ENCODE results near the gene PPFIA4. TPM values are rescaled to one million over a fixed set of nuclear protein-coding genes. Genes with fewer than 3 reads are reported as not detected.

Gene PPFIA4
- 15.8 TPM for total RNA-seq

DNA sequence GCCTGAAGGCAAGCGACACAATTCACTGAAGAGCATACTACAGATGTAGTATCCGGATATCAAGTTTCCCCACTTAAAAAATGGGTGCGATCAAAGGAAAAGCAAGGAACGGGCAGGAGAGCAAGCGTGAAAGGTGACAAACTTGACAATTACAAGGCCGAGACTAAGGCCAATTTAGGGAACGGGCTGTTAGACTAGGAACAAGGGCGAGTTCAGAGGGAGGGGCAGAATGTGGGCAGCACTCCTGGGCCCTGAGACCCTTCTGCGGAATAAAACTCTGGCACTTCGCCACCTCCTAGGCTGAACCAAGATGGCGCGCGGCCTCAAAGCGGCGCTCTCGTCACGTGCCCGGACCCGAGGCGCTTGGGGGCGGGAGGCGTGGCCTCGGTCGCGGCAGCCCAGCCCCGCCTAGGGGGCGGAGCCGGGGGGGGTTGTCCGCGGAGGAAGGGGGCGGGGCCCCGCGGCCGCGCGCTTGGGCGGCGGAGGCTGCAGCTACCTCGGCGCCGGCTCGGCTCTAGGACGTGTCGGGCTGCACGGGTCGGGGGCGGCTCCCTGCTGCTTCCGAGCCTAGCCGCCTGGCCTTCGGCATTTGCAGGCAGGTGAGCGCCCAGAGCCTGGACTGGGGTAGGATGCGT is at the start of gene PPFIA4:
Gene PPFIA4 (plus strand): TSS at position 461 of the 635 bp plus-strand sequence. CDS start 12,518 bp downstream, outside the sequence.

DNA sequence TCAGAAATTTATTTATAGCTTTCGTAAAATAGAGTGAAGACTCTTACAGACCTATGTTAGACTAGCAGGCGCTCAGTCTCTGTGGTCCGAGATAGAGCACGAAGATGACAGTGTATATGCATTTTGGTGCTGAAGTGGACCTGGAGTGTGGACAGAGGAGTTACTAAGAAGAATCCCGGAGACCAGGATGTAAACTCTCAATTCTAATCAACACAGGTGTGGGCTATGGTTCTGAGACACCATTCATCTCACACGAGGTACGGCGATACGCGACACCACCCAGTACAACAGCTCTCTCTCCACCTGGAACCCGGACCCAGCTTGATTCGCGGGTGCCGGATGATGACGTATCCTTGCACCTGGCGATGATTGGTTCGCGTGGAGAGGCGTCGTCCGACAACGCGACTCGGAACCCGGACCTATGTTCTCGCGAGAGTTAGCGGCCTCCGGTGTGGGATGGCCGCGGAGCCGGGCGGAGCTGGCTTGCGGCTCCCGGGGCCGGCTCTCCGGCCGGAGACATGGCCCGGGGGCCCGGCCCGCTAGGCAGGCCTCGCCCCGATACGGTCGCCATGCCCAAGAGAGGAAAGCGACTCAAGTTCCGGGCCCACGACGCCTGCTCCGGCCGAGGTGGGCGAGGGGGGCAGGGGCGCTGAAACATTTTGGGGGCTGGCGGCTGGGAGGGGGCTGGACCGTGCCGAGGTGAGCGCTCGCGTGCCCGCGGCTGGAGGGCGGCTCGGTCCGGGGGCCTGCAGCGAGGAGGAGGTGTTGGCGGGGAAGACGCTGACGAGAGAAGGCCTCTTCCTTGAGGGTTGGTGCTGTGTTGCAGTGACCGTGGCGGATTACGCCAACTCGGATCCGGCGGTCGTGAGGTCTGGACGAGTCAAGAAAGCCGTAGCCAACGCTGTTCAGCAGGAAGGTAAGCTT is 19.1 kb upstream of the PPFIA4 start, which contains the start of gene TMEM183A:
Gene TMEM183A (plus strand): TSS at position 427 of the 924 bp plus-strand sequence. CDS start 92 bp downstream, at position 519.

DNA sequence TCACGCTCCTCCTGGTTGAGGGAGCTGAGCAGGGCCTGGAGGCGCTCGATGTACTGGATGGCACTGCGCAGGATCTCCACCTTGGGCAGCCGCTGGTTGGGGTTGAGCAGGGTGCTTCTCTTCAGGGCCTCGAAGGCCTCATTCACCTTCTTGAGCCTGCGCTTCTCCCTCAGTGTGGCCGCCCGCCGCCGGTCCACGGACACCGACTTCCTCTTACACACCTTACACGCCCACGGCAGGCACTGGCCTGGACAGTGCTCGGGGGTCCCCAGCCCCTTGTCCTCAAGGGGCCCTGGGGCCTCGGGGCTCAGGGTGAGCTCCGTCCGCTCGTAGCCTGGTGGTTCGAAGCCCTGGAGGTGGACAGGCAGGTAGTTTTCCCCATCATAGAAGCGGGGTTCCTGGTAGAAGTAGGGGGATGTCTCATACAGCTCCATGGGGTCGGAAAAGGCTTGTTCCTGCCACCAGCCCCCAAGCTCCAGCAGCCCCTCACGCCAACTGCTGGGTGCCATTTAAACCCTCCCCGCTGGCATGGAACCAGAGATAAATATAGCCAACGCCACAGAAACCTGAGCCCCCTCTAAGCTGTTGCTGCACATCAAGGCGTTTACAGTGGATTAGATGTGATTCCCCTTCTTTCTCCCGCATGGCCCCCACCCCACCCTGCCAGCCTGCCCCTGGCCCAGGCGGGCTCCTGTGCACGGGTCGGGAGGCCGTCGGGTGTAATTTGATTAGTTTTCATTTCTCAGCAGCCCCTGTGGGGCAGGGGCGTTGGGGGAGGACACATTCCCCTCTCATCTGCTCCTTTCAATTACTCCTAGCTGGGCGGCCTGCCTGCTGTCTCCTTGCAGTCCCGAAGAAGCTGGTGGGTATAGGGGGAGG is 59.5 kb downstream of the PPFIA4 start, which contains the start of gene MYOG:
Gene MYOG (minus strand): TSS at position 485 of the 879 bp plus-strand sequence. CDS start 51 bp downstream, at position 434.

DNA sequence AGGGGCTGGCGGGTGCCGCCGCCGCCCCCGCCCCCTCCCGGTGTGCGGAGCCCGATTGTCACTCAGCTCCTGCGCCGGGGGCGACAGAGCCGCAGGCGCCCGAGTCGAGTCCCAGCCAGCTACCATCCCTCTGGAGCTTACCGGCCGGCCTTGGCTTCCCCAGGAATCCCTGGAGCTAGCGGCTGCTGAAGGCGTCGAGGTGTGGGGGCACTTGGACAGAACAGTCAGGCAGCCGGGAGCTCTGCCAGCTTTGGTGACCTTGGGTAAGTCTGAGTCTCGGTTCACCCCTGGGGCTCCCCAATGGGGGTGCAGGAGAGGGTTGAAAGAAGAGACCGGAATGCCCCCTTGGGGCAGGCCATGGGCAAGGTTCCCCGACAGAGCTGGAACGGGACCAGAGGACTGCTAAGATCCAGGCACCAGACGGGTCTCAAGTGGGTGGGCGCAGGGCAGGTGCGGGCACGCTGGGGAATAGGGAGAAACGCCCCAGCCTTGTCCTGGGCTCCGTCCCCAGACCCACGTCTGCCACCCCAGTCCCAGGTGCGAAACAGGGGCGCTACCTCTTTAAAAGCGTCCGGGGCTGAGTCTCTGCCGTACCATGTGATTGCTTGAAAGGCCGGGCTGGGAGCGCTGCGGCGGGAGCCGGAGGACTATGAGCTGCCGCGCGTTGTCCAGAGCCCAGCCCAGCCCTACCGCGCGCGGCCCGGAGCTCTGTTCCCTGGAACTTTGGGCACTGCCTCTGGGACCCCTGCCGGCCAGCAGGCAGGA is 101.6 kb downstream of the PPFIA4 start, which contains the start of gene ADORA1:
Gene ADORA1 (plus strand): TSS at position 61 of the 765 bp plus-strand sequence. CDS start 1,116 bp downstream, outside the sequence.

Other genes with a start within 250 kb of the PPFIA4 start
- gene KDM5B, start 218.1 kb upstream of the PPFIA4 start, total RNA-seq, result 369 TPM
- not detected for gene PCAT6, start 215.5 kb upstream of the PPFIA4 start, total RNA-seq
- gene RABIF, start 137.3 kb upstream of the PPFIA4 start, total RNA-seq, result 5.1 TPM
- 30.7 TPM for gene KLHL12, start 99.3 kb upstream of the PPFIA4 start, total RNA-seq
- gene ADIPOR1, start 68.2 kb upstream of the PPFIA4 start, total RNA-seq, result 72.9 TPM
- 35.7 TPM for gene CYB5R1, start 59.2 kb upstream of the PPFIA4 start, total RNA-seq
- gene TMEM183A, start 19.1 kb upstream of the PPFIA4 start, total RNA-seq, result 76.5 TPM
- gene MYOG, start 59.5 kb downstream of the PPFIA4 start, total RNA-seq, result 19.8 TPM
- 1.9 TPM for gene ADORA1, start 101.2 kb downstream of the PPFIA4 start, total RNA-seq
- 4.5 TPM for gene MYBPH, start 149.3 kb downstream of the PPFIA4 start, total RNA-seq
- 6.3 TPM for gene CHI3L1, start 160.2 kb downstream of the PPFIA4 start, total RNA-seq
- gene CHIT1, start 203.2 kb downstream of the PPFIA4 start, total RNA-seq, result not detected